ENCODE results near the gene PCDH9.

GRCh38 chr13:66830940-66831716 lies 399.0 kb downstream of the PCDH9 start:
- TF ChIP-seq CTCF (conservative IDR thresholded peaks at IDR 0.05; ENCODE audit: low read length) (no peak), EZH2phosphoT487 (IDR thresholded peaks at IDR 0.05; ENCODE audit: borderline replicate concordance) (no peak)

Data from Loucy (cell line).